T-helper 2 cell treated with Interferon-gamma antibody and Interleukin-4, amounts not matched to agents 5 μg/mL and 100 μg/mL, for 36 hours (primary cell): ENCODE data around the gene FUT6.

Source experiments
- DNase-seq: peaks from one replicate; pipeline ENCODE4 v3.0.0; 2021; ENCODE audit warnings: low spot score
- H3K27ac Mint-ChIP-seq: one replicate; pipeline ENCODE4 v1.8.0; 2021; ENCODE audit warnings: mild to moderate bottlenecking, mixed read lengths
- H3K27me3 Mint-ChIP-seq: one replicate; pipeline ENCODE4 v1.8.0; 2021; ENCODE audit warnings: low read depth, mixed read lengths
- H3K36me3 Mint-ChIP-seq: one replicate; pipeline ENCODE4 v1.8.0; 2021; ENCODE audit warnings: low read depth, mixed read lengths
- H3K4me1 Mint-ChIP-seq: one replicate; pipeline ENCODE4 v1.8.0; 2021; ENCODE audit warnings: low read depth, mixed read lengths
- H3K4me3 Mint-ChIP-seq: one replicate; pipeline ENCODE4 v1.8.0; 2022; ENCODE audit warnings: mild to moderate bottlenecking, moderate library complexity, mixed read lengths
- H3K9me3 Mint-ChIP-seq: one replicate; pipeline ENCODE4 v1.8.0; 2021; ENCODE audit warnings: mixed read lengths

Gene FUT6

DNA sequence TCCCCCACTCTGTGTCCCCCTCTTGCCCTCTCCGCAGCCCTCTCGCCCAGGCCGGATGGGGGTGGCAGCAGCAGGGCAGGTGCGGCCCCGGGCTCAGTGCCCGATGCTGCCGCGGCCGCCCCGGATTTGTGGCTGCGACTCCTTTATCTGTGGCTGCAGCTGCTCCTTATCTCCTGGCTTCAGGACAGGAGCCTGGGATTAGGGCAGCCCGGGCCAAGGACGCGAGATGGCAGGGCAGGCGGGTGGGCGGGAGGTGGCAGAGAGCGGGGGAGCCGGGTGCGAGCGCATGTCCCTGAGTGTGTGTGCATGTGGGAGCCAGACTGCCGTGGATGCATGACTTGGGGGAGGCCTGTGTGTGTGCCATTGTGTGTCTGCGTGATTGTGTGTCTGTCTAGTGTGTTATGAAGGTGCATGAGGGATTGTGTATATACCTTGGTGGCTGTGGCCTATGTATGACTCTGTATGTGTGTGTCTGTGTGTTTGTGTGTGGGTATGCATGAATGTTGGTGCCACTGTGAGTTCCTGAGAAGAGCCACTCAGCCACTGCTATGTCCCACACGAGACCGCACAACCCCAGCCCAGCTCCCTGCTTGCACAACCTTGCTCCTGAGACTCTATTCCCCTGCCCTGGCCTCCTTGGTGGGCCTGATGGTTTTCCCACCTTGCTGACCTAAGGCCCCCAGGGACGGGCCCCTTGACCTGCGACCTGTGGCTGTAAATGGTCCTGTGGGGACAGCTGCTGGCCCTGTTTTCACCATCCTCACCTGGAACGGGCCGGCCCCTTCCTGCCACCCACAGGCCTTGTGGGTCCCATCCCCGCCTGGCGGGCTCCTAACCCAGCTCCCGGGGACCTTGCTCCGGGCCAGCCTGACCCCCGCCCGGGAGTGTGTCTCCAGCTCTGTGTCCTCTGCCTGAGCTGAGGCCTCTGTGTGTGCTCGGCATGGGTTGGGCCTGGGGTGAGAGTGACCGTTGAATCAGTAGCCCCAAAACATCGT, 40.0 kb downstream of the FUT6 start:
- no peaks in the 10 kb centered on the region for H3K9me3 Mint-ChIP-seq
- no peaks in the 10 kb centered on the region for H3K36me3 Mint-ChIP-seq
- no peak for DNase-seq
- peaks cover 17% of the 10 kb centered on the region for H3K4me1 Mint-ChIP-seq
- no peak overlapping the region for H3K4me3 Mint-ChIP-seq
- peaks cover 19% of the 10 kb centered on the region for H3K27me3 Mint-ChIP-seq
- H3K27ac Mint-ChIP-seq: no peak overlapping the region

DNA sequence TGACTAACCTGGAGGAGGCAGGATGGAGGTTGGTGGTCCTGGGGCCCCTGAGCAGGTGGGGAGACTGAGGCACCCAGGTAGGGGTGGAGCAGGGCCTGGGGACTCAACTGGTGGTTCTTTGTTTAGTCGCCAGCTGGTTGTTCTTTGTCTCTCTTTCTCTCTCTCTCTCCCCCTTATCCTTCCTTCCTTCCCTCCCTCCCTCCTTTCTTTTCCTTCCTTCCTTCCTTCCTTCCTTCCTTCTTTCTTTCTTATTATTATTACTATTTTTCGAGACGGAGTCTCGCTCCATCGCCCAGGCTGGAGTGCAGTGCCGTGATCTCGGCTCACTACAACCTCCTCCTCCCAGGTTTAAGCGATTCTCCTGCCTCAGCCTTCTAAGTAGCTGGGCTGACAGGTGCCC, 41.3 kb downstream of the FUT6 start:
- no peaks in the 10 kb centered on the region for H3K36me3 Mint-ChIP-seq
- no peaks in the 10 kb centered on the region for H3K9me3 Mint-ChIP-seq
- no peak overlapping the region for H3K4me3 Mint-ChIP-seq
- no peak for DNase-seq
- H3K4me1 Mint-ChIP-seq: peaks cover 6% of the 10 kb centered on the region
- no peak overlapping the region for H3K27ac Mint-ChIP-seq
- H3K27me3 Mint-ChIP-seq: peaks cover 10% of the 10 kb centered on the region

DNA sequence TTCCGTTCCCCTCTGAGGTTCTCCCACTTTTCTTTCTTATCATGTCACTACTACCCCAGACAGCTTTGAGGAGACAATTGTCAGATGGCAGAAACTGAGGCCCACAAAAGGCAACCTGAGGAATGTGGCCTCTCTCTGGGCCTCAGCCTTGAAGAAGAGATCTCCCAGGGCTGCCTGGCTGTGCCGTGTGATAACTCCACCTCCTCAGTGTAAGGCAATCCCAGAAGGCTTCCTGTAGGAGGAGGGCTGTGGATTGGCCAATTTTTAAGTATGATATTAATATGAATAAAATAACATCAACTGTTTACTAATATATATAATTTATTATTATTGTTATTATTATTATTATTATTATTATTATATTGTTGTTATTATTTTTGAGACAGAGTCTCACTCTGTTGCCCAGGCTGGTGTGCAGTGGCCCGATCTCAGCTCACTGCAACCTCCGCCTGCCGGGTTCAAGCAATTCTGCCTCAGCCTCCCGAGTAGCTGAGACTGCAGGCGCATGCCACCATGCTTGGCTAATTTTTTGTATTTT, 44.1 kb downstream of the FUT6 start:
- Mint-ChIP-seq H3K4me3 (no peak overlapping the region), H3K36me3 (peaks cover 4% of the 10 kb centered on the region), H3K27ac (no peak overlapping the region), H3K9me3 (peaks cover 3% of the 10 kb centered on the region), H3K27me3 (peaks cover 4% of the 10 kb centered on the region), H3K4me1 (peaks cover 4% of the 10 kb centered on the region)
- no peak for DNase-seq

DNA sequence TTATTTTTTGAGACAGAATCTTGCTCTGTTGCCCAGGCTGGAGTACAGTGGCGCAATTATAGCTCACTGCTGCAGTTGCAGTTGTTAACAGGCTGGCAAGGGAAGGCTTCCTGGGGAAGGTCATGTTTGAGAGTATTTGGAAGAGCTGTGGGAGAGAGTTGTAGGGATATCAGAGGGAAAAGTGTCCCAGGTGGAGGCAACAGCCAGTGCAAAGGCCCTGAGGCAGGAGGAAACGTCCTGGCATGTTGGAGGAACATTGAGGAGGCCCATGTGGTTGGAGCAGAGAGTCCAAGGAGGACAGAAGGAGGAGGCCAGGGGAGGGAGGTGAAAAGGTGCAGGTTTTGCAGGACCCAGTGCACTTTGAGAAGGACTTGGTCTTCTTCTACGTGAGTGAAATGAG, 46.3 kb downstream of the FUT6 start:
- Mint-ChIP-seq H3K4me3 (no peak overlapping the region), H3K27ac (no peak overlapping the region), H3K36me3 (peaks cover 16% of the 10 kb centered on the region)

DNA sequence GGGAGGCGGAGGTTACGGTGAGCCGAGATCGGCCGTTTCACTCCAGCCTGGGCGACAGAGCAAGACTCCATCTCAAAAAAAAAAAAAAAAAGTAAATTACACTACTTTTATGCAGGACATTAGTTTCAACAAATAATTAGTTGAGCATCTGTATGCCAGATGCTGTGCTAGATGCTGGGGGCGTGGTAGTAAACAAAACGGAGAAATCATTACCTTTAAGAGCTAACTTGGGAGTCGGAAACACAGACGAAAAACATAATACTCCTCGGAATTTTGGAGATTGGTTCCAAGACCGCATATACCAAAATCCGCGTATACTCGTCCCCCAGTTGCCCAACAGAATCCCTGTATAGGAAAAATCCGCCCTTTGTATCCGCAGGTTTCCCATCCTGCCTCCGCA, 47.3 kb downstream of the FUT6 start:
- H3K27me3 Mint-ChIP-seq: no peaks in the 10 kb centered on the region
- no peak overlapping the region for H3K27ac Mint-ChIP-seq
- H3K36me3 Mint-ChIP-seq: peaks cover 19% of the 10 kb centered on the region
- no peak overlapping the region for H3K4me3 Mint-ChIP-seq
- H3K4me1 Mint-ChIP-seq: peaks cover 9% of the 10 kb centered on the region
- DNase-seq: no peak
- peaks cover 3% of the 10 kb centered on the region for H3K9me3 Mint-ChIP-seq

More for the DNA sequence above, 46.3 kb downstream of the FUT6 start:
- H3K9me3 Mint-ChIP-seq: peaks cover 3% of the 10 kb centered on the region
- DNase-seq: no peak
- H3K4me1 Mint-ChIP-seq: peaks cover 9% of the 10 kb centered on the region
- no peaks in the 10 kb centered on the region for H3K27me3 Mint-ChIP-seq

DNA sequence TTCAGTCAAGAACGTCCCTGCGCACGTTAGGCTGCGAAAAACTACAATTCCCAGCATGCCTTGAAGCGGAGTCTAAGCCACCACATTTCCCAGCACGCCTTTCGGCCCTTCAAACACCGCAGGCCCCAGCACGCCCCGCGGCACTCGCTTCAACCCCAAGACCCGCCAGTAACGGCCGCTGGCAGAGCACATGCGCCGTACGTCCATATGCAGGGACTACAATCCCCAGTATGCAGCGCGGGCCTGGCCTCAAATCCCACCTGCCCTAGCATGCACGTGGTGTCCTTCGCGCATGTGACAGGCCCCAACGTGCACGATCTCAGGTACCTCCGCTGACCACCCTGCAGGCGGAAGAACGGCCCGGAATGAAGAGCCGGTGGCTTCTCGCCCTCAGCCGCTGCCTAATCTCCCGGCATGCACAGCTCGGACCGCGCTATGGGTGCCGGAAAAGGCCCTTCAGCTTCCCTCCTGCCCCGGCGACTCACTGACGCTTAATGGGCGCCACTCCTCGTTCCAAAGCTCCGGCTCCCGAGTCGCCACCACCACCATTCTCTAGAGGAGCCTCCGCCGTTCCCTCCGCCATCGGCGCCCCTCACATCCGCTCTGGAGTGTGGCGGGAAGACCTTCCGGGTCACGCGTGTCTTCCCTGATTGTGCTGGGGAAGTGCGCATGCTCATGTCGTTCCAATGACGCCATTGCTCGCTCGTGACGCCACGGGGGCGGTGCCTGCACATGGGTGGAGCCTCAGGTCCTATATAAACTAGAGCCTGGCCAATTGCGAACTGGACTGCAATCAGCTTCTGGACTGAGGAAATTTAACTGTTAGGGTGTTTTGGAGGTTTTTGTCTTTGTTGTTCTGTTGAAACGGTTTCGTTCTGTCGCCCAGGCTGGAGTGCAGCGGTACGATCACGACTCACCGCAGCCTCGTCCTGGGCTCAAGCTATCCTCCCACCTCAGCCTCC, 48.7 kb downstream of the FUT6 start, which contains the start of gene DUS3L:
Gene DUS3L, minus strand, starts transcription at position 605 of the 962 bp plus-strand sequence. Its CDS starts 22 bp downstream, at position 583.
- Mint-ChIP-seq H3K4me3 (peak within 1 kb of the TSS; percentile 100), H3K27ac (peak within 1 kb of the TSS; percentile 100), H3K4me1 (peaks cover 9% of the 10 kb centered on the region), H3K9me3 (peaks cover 3% of the 10 kb centered on the region), H3K27me3 (no peaks in the 10 kb centered on the region), H3K36me3 (peaks cover 30% of the 10 kb centered on the region)
- DNase-seq: peak; percentile 96

DNA sequence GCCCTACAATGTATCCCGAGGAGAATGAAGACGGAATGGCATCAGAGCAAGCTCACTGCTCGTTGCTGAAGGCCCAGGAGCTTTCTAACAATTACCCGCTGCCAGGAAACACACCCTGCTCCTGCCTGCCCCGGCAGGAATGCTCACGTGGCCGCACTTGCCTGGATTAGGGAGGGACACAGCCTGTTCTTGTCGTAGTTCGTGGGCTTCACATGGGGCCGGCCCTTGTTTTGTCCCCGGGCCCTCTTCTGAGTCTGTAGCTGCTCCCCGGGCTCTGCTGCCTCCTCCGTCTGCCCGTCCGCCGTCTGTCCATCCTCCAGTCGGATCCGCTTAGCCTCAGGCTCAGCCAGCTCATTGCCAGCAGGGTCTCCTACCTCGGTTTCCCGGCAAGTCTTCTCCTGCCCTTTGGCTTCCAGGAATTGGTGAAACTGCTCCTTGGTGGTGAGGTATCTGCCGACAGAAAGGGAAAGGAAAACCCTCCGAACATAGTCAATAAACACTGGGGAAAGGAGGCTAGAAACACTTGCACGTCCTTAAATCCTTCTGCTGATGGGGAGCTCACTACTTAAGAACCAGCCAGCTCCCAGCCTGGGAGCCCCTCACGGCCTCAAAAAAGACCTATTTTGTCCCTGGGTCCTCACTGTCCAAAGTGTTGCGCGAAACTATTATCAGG, 49.5 kb downstream of the FUT6 start:
- no peaks in the 10 kb centered on the region for H3K27me3 Mint-ChIP-seq
- H3K36me3 Mint-ChIP-seq: peaks cover 30% of the 10 kb centered on the region
- peaks cover 3% of the 10 kb centered on the region for H3K9me3 Mint-ChIP-seq
- H3K4me3 Mint-ChIP-seq: peak overlapping the region; percentile 100
- peaks cover 9% of the 10 kb centered on the region for H3K4me1 Mint-ChIP-seq
- no peak for DNase-seq
- H3K27ac Mint-ChIP-seq: peak overlapping the region; percentile 100

DNA sequence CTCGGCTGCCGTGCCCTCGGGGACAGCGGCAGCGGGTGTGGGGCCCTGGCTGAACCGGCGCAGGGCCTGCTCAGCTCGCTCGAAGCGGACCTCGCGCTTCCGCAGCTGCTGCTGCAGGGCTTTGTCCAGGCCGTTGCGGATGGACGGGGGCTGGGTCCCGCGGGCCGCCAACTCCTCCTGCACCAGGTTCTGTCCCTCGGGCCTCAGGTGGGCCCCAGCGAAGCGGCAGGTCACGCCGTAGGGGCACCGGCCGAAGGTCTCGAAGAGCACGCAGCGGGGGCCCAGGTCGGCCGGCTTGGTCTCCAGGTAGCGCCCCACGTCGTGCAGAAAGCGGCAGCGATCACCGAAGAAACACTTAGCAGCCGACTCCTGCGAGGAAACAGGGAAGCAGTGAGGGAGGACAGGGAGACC, 50.1 kb downstream of the FUT6 start:
- Mint-ChIP-seq H3K9me3 (peaks cover 3% of the 10 kb centered on the region), H3K4me1 (peaks cover 9% of the 10 kb centered on the region), H3K27ac (no peak overlapping the region), H3K36me3 (peaks cover 30% of the 10 kb centered on the region), H3K4me3 (peak overlapping the region; percentile 100), H3K27me3 (no peaks in the 10 kb centered on the region)
- DNase-seq: no peak

DNA sequence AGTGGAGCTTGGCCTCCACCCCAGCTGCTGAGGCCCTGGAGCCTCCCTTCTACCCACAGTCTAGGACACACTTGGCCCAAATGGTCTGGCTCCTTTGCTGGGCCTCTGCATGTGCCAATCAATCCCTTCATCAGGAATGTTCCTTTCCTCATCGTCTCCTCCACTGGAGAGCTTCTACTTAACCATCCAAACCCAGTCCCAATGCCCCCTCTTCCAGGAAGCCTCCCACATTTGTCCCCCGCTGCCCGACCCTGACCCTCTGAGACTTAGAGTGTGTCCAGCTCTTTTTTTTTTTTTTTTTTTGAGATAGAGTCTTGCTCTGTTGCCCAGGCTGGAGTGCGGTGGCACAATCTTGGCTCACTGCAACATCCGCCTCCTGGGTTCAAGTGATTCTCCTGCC, 51.1 kb downstream of the FUT6 start:
- peaks cover 30% of the 10 kb centered on the region for H3K36me3 Mint-ChIP-seq
- no peak overlapping the region for H3K27ac Mint-ChIP-seq
- DNase-seq: no peak
- peaks cover 3% of the 10 kb centered on the region for H3K9me3 Mint-ChIP-seq
- H3K4me3 Mint-ChIP-seq: no peak overlapping the region
- H3K27me3 Mint-ChIP-seq: no peaks in the 10 kb centered on the region
- H3K4me1 Mint-ChIP-seq: peaks cover 9% of the 10 kb centered on the region

DNA sequence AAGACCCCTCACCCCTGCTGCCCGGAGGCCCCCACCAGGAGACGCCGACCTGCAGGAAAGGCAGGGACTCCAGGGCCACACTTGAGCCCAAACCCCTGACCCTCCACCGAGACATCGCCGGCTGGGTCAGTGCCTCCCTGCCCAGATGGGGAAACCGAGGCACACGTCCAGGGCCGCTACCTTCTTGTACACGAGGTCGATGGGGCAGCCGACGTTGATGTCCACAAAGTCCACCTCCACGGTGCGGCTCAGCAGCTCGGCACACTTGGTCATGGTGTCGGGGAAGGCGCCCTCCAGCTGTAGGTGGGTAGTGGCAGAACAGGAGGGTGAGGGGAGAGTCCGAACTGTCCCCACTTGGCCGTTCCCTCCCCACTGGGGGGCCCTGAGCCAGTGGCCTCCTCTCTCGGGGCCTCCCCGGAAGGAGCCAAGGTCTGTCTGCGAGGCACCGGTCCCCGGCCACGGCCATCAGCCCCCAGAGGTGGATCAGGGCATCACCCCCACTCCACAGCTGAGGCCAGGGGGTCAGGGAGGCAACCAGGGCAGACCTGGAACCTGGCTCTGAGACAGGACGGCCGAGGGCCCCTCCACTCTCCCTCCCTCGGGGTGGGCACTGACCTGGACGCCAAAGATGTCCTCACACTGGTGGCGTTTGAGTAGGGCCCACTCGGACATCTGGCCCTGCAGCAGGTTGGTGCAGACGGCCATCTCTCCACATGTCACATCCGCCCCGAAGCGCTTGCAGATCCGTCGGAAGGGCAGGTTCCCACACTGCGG, 51.9 kb downstream of the FUT6 start:
- Mint-ChIP-seq H3K27me3 (no peaks in the 10 kb centered on the region), H3K4me3 (no peak overlapping the region), H3K9me3 (peaks cover 3% of the 10 kb centered on the region), H3K4me1 (peaks cover 9% of the 10 kb centered on the region), H3K27ac (no peak overlapping the region), H3K36me3 (peaks cover 30% of the 10 kb centered on the region)
- DNase-seq: no peak

DNA sequence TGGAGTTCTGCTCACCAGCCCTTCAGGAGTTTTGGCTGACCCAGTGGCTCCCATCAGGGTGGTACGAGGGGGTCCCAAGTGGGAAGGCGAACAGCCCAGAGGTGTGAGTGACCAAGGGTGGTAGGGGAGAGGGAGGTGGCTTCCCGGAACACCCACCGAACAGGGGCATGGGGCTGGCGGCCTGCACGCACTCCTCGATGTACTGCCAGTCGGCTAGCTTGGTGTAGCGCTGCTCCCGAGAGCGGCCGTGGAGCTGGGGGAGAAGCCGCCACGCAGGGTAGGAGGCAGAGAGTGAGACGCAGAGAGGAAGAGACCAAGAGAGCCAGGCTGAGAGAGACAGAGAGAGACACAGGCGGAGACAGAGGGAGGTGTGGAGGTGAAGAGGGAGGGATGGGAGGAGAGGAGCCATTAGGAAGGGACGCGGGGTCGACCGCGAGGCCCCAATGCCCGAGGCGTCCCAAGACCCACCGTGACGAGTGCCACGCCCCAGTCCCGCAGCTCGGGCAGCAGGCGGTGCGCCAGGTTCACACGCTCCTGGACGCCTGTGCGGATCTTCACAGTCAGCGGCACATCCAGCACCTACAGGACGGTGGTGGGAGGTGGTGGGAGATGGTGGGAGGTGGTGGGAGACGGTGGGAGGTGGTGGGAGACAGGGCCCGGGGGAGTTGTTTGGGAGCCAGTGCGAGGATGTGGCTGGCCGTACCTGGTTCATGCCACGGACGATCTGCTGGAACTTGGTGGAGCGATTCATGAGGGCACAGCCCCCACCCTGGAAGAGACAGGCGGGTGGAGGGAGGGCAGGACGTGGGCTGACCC, 52.7 kb downstream of the FUT6 start:
- H3K9me3 Mint-ChIP-seq: peaks cover 3% of the 10 kb centered on the region
- DNase-seq: no peak
- peaks cover 30% of the 10 kb centered on the region for H3K36me3 Mint-ChIP-seq
- no peaks in the 10 kb centered on the region for H3K27me3 Mint-ChIP-seq
- no peak overlapping the region for H3K27ac Mint-ChIP-seq
- no peak overlapping the region for H3K4me3 Mint-ChIP-seq
- H3K4me1 Mint-ChIP-seq: peaks cover 9% of the 10 kb centered on the region

DNA sequence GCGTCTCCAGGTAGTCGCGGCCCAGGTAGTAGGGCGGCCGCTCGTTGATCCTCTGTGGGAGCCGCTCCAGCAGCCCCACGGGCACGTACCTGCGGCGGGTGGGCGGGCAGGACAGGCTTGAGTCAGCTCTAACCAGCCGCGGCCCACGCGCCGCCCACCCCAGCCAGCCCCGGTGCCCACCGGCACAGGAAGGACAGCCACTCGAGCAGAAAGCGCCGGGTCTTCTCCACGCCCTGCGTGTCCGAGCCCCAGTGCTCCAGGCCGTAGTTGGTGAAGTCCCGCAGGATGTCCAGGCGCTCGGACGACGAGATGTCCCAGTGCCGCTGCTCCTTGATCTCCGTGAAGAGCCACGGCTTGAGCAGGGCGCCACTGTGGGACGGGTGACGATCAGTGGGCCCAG, 54.1 kb downstream of the FUT6 start:
- no peaks in the 10 kb centered on the region for H3K27me3 Mint-ChIP-seq
- H3K4me1 Mint-ChIP-seq: peaks cover 5% of the 10 kb centered on the region
- H3K27ac Mint-ChIP-seq: no peak overlapping the region
- DNase-seq: no peak
- no peak overlapping the region for H3K4me3 Mint-ChIP-seq
- peaks cover 26% of the 10 kb centered on the region for H3K36me3 Mint-ChIP-seq
- no peaks in the 10 kb centered on the region for H3K9me3 Mint-ChIP-seq
